Peyer's patch (tissue), 4 donors: Measurements from ENCODE around the gene GOLGA8B.

Experiments
- POLR2A ChIP-seq, 2 donors: fragments of 450-650 bp; IDR thresholded peaks; one replicate each; pipeline ENCODE4 v1.5.1; 2017; ENCODE audit warnings: antibody characterized with exemption in 2 of 2, mild to moderate bottlenecking in 2 of 2, moderate library complexity in 2 of 2
- TF ChIP-seq, protein P1 (sequence below), 6 experiments: fragments of 450-650 bp in 4 of 6; fragments of 200-600 bp in 2 of 6; sonication (generic) in 1 of 6; IDR thresholded peaks; one replicate each; pipeline ENCODE4 v1.5.1; 2017 to 2019; ENCODE audit warnings: antibody characterized with exemption in 6 of 6, mild to moderate bottlenecking in 3 of 6, moderate library complexity in 1 of 6

DNA sequence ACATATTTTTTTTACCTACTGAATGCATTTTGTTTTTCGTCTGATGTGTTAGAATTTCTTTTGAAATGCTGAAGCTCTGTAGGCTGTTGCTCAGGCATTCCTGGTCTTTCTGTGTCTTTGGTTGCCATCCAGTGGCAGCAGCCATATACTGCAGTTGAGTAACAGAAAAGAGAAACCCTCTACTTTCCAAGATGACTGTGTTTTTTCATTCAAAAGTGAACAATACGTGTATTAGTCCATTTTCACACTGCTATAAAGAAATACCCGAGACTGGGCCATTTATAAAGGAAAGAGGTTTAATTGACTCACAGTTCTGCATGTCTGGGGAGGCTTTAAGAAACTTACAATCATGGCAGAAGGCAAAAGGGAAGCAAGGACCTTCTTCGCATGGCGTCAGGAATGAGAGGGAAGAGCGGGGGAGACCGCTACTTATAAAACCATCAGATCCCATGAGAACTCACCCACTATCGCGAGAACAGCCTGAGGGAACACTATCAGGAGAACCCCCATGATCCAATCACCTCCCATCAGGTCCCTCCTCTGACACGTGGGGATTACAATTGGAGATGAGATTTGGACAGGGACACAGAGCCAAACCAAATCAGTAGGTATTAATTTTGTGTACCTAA lies 4.7 kb upstream of the GOLGA8B start:
- TF ChIP-seq, protein P1, sequence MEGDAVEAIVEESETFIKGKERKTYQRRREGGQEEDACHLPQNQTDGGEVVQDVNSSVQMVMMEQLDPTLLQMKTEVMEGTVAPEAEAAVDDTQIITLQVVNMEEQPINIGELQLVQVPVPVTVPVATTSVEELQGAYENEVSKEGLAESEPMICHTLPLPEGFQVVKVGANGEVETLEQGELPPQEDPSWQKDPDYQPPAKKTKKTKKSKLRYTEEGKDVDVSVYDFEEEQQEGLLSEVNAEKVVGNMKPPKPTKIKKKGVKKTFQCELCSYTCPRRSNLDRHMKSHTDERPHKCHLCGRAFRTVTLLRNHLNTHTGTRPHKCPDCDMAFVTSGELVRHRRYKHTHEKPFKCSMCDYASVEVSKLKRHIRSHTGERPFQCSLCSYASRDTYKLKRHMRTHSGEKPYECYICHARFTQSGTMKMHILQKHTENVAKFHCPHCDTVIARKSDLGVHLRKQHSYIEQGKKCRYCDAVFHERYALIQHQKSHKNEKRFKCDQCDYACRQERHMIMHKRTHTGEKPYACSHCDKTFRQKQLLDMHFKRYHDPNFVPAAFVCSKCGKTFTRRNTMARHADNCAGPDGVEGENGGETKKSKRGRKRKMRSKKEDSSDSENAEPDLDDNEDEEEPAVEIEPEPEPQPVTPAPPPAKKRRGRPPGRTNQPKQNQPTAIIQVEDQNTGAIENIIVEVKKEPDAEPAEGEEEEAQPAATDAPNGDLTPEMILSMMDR (IDR thresholded peaks at IDR 0.05), result peak; percentile 49 to 88 (median 84)
- peak in 1 of 2 donors; percentile 11 for TF ChIP-seq POLR2A (IDR thresholded peaks at IDR 0.05)
